Gastrocnemius medialis (tissue), 4 donors: Measurements from ENCODE around the gene HERC2.

Source experiments
- CTCF ChIP-seq, 5 experiments: fragments of 450-650 bp in 3 of 5; fragments of 200-600 bp in 2 of 5; sonication (generic) in 2 of 5; IDR thresholded peaks in 4 of 5; conservative IDR thresholded peaks in 1 of 5; 1 replicate in 4 of 5; 2 replicates in 1 of 5; pipeline ENCODE4 v1.5.1; 2016 to 2019; ENCODE audit warnings: antibody characterized with exemption in 5 of 5, mild to moderate bottlenecking in 3 of 5, moderate library complexity in 3 of 5
- POLR2A ChIP-seq, 2 donors: fragments of 450-650 bp; IDR thresholded peaks; one replicate each; pipeline ENCODE4 v1.6.1; 2017; ENCODE audit warnings: antibody characterized with exemption in 2 of 2, mild to moderate bottlenecking in 2 of 2, moderate library complexity in 2 of 2

DNA sequence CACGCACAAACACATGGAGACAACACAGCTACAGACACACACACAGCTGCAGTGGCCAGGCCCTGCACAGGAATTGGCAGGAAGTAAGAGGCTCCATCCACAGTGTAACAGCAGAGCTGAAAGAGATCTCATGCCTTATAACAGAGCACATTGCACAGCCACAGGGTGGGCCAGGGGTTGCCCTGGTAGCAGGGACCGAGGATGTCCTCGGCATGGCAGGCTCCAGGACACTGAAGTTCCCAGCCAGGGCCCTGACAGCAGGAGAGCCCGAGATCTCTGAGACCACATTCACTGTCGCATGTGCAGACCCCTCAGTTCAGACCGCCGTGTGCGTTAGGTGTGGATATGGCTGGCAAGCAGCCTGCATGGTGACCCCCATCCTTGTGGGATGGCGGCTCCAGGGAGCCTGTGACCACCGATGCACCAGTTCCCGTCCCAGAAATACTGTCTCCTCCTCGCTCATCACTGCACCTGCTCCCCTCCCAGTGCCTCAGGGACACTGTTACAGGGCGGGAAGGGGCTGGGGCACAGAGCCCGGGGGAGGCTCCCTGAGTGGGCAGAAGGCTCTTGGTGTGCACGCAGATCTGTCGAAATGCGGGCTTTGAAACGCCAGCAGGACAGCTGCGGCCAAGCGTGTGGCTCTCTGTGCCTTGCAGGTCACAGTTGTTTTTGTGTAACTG, 221.3 kb downstream of the HERC2 start:
- no peak for TF ChIP-seq POLR2A (IDR thresholded peaks at IDR 0.05)
- no peak for TF ChIP-seq CTCF (IDR thresholded peaks at IDR 0.05 in 4 of 5, conservative IDR thresholded peaks at IDR 0.05 in 1 of 5)
